AG04449 (cell line): ENCODE results near the gene PROSER3.
A peak's percentile ranks its signal among the peaks of the same experiment; 100 is the strongest.

ENCODE experiments used
- CTCF ChIA-PET: fragments of 350-600 bp; formaldehyde crosslinking; extraction: SDS; loops from one replicate; lab custom pipeline; 2021; ENCODE audit warnings: antibody characterized with exemption; lab: Yijun Ruan, JAX
- POLR2A ChIA-PET: fragments of 400-600, 350-600 bp; formaldehyde crosslinking; extraction: SDS; loops from one replicate; lab custom pipeline; 2020; ENCODE audit warnings: antibody characterized with exemption, inconsistent platforms; lab: Yijun Ruan, JAX
- DNase-seq: peaks from one replicate; pipeline ENCODE4 v3.0.0-alpha.2; 2010; ENCODE audit warnings: low read depth, low spot score
- H3K4me3 ChIP-seq: 2 replicates; pipeline ENCODE4 v1.5.1; 2011; ENCODE audit warnings: low read depth, mild to moderate bottlenecking, control low read depth, low read length
- TF ChIP-seq, protein P1 (sequence below): IDR thresholded peaks from one replicate; pipeline ENCODE4 v1.5.1; 2011; ENCODE audit warnings: mild to moderate bottlenecking, moderate library complexity, low read length, control low read depth, inconsistent platforms; ENCODE audit not compliant: insufficient read depth; ENCODE audit errors: missing control alignments

Gene PROSER3

GRCh38 chr19:35740423-35741202 lies 17.4 kb upstream of the PROSER3 start:
- H3K4me3 ChIP-seq = peak overlapping the region; percentile 69
- ChIA-PET POLR2A (interaction anchor here (0.7 to 1.7 kb wide), 7 partner anchors 8 to 191 kb away, joined by 3 to 6 read pairs (median 5); partner anchors contain the start of genes HSPB6 and LIN37), CTCF (interaction anchor here (0.8 to 1.4 kb wide), 6 partner anchors 8 to 78 kb away, joined by 3 to 4 read pairs (median 3); partner anchors contain the start of gene LIN37)
- TF ChIP-seq, protein P1, sequence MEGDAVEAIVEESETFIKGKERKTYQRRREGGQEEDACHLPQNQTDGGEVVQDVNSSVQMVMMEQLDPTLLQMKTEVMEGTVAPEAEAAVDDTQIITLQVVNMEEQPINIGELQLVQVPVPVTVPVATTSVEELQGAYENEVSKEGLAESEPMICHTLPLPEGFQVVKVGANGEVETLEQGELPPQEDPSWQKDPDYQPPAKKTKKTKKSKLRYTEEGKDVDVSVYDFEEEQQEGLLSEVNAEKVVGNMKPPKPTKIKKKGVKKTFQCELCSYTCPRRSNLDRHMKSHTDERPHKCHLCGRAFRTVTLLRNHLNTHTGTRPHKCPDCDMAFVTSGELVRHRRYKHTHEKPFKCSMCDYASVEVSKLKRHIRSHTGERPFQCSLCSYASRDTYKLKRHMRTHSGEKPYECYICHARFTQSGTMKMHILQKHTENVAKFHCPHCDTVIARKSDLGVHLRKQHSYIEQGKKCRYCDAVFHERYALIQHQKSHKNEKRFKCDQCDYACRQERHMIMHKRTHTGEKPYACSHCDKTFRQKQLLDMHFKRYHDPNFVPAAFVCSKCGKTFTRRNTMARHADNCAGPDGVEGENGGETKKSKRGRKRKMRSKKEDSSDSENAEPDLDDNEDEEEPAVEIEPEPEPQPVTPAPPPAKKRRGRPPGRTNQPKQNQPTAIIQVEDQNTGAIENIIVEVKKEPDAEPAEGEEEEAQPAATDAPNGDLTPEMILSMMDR = peak; percentile 13
- DNase-seq = peak; percentile 51

DNA sequence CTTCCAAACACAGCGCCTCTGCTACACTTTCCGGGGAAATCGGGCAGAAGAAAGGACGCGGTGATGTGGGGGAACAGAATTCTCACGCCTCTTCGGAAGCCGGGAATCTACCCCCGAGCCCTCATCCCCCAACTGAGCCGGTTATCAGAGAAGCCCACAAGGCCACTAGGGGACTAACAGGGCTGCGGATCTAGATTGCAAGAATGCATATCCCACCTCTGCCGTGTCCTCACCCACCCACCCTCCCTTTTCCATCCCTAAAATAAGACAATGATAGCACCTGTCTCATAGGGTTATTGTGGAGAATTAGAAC lies 16.8 kb upstream of the PROSER3 start:
- ChIA-PET CTCF (interaction anchor here (0.8 to 1.4 kb wide), 4 partner anchors 10 to 20 kb away, joined by 3 to 4 read pairs (median 4); no protein-coding TSS in a partner anchor), POLR2A (interaction anchor here (0.9 to 1.2 kb wide), 4 partner anchors 7 to 190 kb away, joined by 4 to 6 read pairs (median 5); partner anchors contain the start of genes HSPB6 and LIN37)
- TF ChIP-seq, protein P1 = no peak
- DNase-seq = no peak
- peak overlapping the region; percentile 69 for H3K4me3 ChIP-seq

- CTCF ChIA-PET = interaction anchor here (1.3 kb wide), 1 partner anchor 49 kb away, joined by 4 read pairs; no protein-coding TSS in a partner anchor
- POLR2A ChIA-PET = interaction anchor here (0.8 kb wide), 1 partner anchor 40 kb away, joined by 3 read pairs; no protein-coding TSS in a partner anchor
- TF ChIP-seq, protein P1 = no peak
- H3K4me3 ChIP-seq = peak within 1 kb of the TSS; percentile 69; the same call in 1 of the 2 replicates
- DNase-seq = no peak
Measured at GRCh38 chr19:35742121-35742724, 15.8 kb upstream of the PROSER3 start, which contains the start of gene IGFLR1. Gene IGFLR1, minus strand, starts transcription at chr19:35742452. Its CDS starts 1,272 bp downstream, at chr19:35741180.

GRCh38 chr19:35743640-35744429 lies 14.1 kb upstream of the PROSER3 start:
- ChIA-PET CTCF (interaction anchor here (1.3 to 1.6 kb wide), 4 partner anchors 26 to 189 kb away, joined by 3 to 8 read pairs (median 6); partner anchors contain the start of gene KMT2B), POLR2A (interaction anchor here (0.9 to 2.4 kb wide), 2 partner anchors 13 kb away, joined by 3 to 7 read pairs; partner anchors contain the start of gene HSPB6)
- H3K4me3 ChIP-seq = no peak overlapping the region
- TF ChIP-seq, protein P1 = no peak
- DNase-seq = no peak

DNA sequence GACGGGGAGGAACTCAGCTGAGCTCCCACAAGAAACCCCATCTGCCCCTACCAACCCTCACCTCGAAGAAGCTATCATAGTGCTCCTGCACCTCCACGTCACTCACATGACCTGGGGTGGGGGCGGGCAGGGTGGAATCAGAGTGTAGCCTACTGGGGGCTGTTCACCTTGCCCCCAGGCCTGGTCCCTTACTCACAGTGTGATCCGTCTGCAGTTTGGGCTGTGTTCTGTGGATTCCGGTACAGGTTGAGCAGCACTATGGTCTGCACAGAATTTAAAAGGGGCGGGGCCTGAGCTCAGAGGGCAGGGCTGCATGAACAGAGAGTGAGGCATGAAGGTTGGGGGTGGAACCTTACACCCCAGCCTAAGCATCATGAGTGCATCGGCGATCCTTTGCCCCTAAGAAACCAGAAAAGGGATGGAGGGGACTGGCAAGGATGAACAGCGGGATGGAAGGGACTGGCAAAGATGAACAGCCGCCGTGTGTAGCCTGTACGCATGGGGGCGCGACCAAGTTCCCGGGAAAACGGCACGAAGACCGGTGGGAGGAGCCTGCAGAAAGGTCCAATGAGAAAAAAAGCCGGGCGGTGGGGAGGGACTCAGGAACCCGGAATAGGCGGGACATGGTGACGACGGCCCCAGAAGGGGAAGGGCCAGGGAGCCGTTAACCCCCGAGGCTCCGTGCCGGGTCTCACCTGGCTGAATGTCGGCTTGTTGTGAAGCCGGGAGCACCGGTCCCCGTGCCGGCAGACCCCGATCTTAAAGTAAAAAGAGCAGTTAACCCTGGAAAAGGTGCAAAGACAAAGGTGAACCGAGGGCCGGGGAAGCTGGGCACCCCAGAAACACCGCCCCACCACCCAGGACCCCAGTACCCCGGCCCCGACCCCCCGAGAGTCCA lies 13.3 kb upstream of the PROSER3 start:
- DNase-seq = peak; percentile 67
- TF ChIP-seq, protein P1 = peak; percentile 55
- CTCF ChIA-PET = interaction anchor here (1.0 to 1.6 kb wide), 6 partner anchors 13 to 188 kb away, joined by 4 to 8 read pairs (median 5); partner anchors contain the start of genes KMT2B and PROSER3
- peak overlapping the region; percentile 88 for H3K4me3 ChIP-seq
- POLR2A ChIA-PET = interaction anchor here (0.5 to 2.4 kb wide), 6 partner anchors 12 to 186 kb away, joined by 3 to 7 read pairs (median 4); partner anchors contain the start of gene HSPB6
